GM23338 (cell line): ENCODE measurements around the gene MAPT. TPM values are rescaled to one million over a fixed set of nuclear protein-coding genes. Genes with fewer than 3 reads are reported as not detected.

Experiments used
- ATAC-seq: fragments of 200-7000 bp; cut with Tn5 transposase; 3 replicates; pipeline ENCODE4 v1.9.1; 2020
- DNase-seq: peaks from one replicate; pipeline ENCODE4 v3.0.0-alpha.2; 2015; ENCODE audit warnings: low spot score
- H2AFZ ChIP-seq: fragments of 200-600 bp; sonication (generic); 2 replicates; pipeline ENCODE4 v1.8.0; 2016; ENCODE audit warnings: antibody characterized with exemption, mild to moderate bottlenecking, moderate library complexity
- H3F3A ChIP-seq: fragments of 200-600 bp; sonication (generic); replicated peaks from 2 replicates; pipeline ENCODE4 v1.8.0; 2017; ENCODE audit warnings: antibody characterized with exemption, mixed run types, low read depth
- H3K27ac ChIP-seq: fragments of 200-600 bp; sonication (generic); 2 replicates; pipeline ENCODE4 v1.6.1; 2016; ENCODE audit warnings: low read depth
- H3K27me3 ChIP-seq: fragments of 200-600 bp; sonication (generic); 2 replicates; pipeline ENCODE4 v1.8.0; 2016; ENCODE audit warnings: mild to moderate bottlenecking, mixed run types, moderate library complexity; ENCODE audit not compliant: insufficient read depth
- H3K36me3 ChIP-seq: fragments of 200-600 bp; sonication (generic); 2 replicates; pipeline ENCODE4 v1.8.0; 2016; ENCODE audit warnings: mild to moderate bottlenecking; ENCODE audit not compliant: insufficient read depth
- H3K4me1 ChIP-seq: fragments of 200-600 bp; sonication (generic); 2 replicates; pipeline ENCODE4 v1.8.0; 2016; ENCODE audit warnings: mild to moderate bottlenecking, moderate library complexity; ENCODE audit not compliant: insufficient read depth
- H3K4me2 ChIP-seq: fragments of 200-600 bp; sonication (generic); 2 replicates; pipeline ENCODE4 v1.7.1; 2017; ENCODE audit warnings: mixed run types
- H3K4me3 ChIP-seq: fragments of 200-600 bp; sonication (generic); 2 replicates; pipeline ENCODE4 v1.6.1; 2016; ENCODE audit warnings: mixed run types
- H3K79me2 ChIP-seq: fragments of 200-600 bp; sonication (generic); replicated peaks from 2 replicates; pipeline ENCODE4 v1.8.0; 2017; ENCODE audit warnings: mild to moderate bottlenecking; ENCODE audit not compliant: insufficient read depth
- H3K9me2 ChIP-seq: fragments of 200-600 bp; sonication (generic); 2 replicates; pipeline ENCODE4 v1.8.0; 2017; ENCODE audit not compliant: insufficient read depth
- H4K20me1 ChIP-seq: fragments of 200-600 bp; sonication (generic); replicated peaks from 2 replicates; pipeline ENCODE4 v1.8.0; 2017; ENCODE audit warnings: mild to moderate bottlenecking; ENCODE audit not compliant: insufficient read depth
- H3K27ac Mint-ChIP-seq: 2 replicates; pipeline ENCODE4 v1.8.0; 2020; ENCODE audit warnings: inconsistent platforms, mild to moderate bottlenecking, moderate library complexity, mixed read lengths
- H3K27me3 Mint-ChIP-seq: 3 replicates; pipeline ENCODE4 v1.8.0; 2022; ENCODE audit warnings: low read depth, mild to moderate bottlenecking, moderate library complexity, mixed read lengths, inconsistent platforms; ENCODE audit not compliant: insufficient read depth, poor library complexity
- H3K36me3 Mint-ChIP-seq: 3 replicates; pipeline ENCODE4 v1.8.0; 2021; ENCODE audit warnings: low read depth, mild to moderate bottlenecking, inconsistent platforms, moderate library complexity, mixed read lengths
- H3K4me1 Mint-ChIP-seq: 3 replicates; pipeline ENCODE4 v1.8.0; 2020; ENCODE audit warnings: mild to moderate bottlenecking, inconsistent platforms, mixed read lengths
- H3K4me3 Mint-ChIP-seq: 3 replicates; pipeline ENCODE4 v1.8.0; 2021; ENCODE audit warnings: moderate library complexity, mild to moderate bottlenecking, inconsistent platforms, mixed read lengths
- H3K9me3 Mint-ChIP-seq: 3 replicates; pipeline ENCODE4 v1.8.0; 2020; ENCODE audit warnings: moderate library complexity, mild to moderate bottlenecking, inconsistent platforms, mixed read lengths
- CREB1 ChIP-seq: fragments of 250-450 bp; sonication (Bioruptor Pico); IDR thresholded peaks from 2 replicates; pipeline ENCODE4 v1.5.0; 2020; ENCODE audit warnings: low read depth, mild to moderate bottlenecking, moderate library complexity
- EZH2 ChIP-seq: fragments of 200-600 bp; sonication (generic); IDR thresholded peaks from one replicate; pipeline ENCODE4 v1.8.0; 2017; ENCODE audit warnings: antibody characterized with exemption, mild to moderate bottlenecking, low read depth; ENCODE audit not compliant: unreplicated experiment
- EZH2phosphoT487 ChIP-seq: fragments of 200-600 bp; sonication (generic); IDR thresholded peaks from one replicate; pipeline ENCODE4 v1.8.1; 2018; ENCODE audit warnings: antibody characterized with exemption; ENCODE audit not compliant: unreplicated experiment
- JUNB ChIP-seq: IDR thresholded peaks from one replicate; pipeline ENCODE4 v1.6.1; 2016; ENCODE audit warnings: antibody characterized with exemption; ENCODE audit not compliant: unreplicated experiment
- NANOG ChIP-seq: IDR thresholded peaks from 2 replicates; pipeline ENCODE4 v1.6.1; 2016; ENCODE audit warnings: antibody characterized with exemption, borderline replicate concordance
- STAT1 ChIP-seq: IDR thresholded peaks from one replicate; pipeline ENCODE4 v1.6.1; 2016; ENCODE audit warnings: antibody characterized with exemption; ENCODE audit not compliant: unreplicated experiment
- ZNF331 ChIP-seq: fragments of 250-450 bp; sonication (Bioruptor Pico); IDR thresholded peaks from 2 replicates; pipeline ENCODE4 v1.5.0; 2020; ENCODE audit warnings: low read depth, mild to moderate bottlenecking, moderate library complexity
- polyA plus RNA-seq: library from polyadenylated mRNA; unstranded; fragments of >200 nt; fragmentation: Nextera tagmentation; extraction: Ambion mirVana; gene quantifications from 2 replicates; pipeline ENCODE4 v1.2.1, GENCODE V29; 2016
- total RNA-seq: library from RNA; depleted of rRNA; stranded (reverse); fragments of >200 nt; shearing (Covaris generic); gene quantifications from 2 replicates; pipeline ENCODE4 v1.2.3, GENCODE V29; 2014
- TF ChIP-seq, protein P1 (sequence below): IDR thresholded peaks from 2 replicates; pipeline ENCODE4 v1.6.1; 2016; ENCODE audit warnings: antibody characterized with exemption
- TF ChIP-seq, protein P2 (sequence below): IDR thresholded peaks from one replicate; pipeline ENCODE4 v1.6.1; 2018; ENCODE audit warnings: antibody characterized with exemption; ENCODE audit not compliant: unreplicated experiment
- TF ChIP-seq, protein P3 (sequence below): fragments of 250-450 bp; sonication (Bioruptor Pico); IDR thresholded peaks from 2 replicates; pipeline ENCODE4 v1.5.0; 2020; ENCODE audit warnings: mild to moderate bottlenecking, moderate library complexity

The MAPT gene
- total and polyA plus RNA-seq, 2 experiments from 2014 or later = 1.1 to 2.1 TPM

DNA sequence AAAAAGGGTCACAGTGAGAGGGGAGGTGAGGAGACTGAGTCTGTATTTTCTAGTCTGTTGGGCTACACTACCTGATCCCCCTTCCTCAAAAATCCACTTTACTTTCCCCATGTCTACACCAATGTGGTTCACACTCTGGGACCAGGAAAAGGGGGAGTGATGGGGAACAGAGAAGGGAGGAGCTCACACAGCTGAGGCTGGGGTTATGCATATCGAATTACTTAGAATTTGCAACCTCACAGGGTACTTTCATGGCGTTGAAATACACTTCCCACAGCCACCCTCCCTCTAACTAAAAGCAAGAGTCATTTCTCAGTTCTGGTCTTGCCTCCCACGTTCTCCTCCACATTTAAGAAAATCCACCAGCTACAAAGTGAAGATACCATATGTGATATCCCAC, 14.1 kb downstream of the MAPT start (continued):
- TF ChIP-seq, protein P1, sequence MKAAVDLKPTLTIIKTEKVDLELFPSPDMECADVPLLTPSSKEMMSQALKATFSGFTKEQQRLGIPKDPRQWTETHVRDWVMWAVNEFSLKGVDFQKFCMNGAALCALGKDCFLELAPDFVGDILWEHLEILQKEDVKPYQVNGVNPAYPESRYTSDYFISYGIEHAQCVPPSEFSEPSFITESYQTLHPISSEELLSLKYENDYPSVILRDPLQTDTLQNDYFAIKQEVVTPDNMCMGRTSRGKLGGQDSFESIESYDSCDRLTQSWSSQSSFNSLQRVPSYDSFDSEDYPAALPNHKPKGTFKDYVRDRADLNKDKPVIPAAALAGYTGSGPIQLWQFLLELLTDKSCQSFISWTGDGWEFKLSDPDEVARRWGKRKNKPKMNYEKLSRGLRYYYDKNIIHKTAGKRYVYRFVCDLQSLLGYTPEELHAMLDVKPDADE = no peak
- TF ChIP-seq NANOG = no peak
- TF ChIP-seq STAT1 = no peak
- no peak for TF ChIP-seq CREB1 (CRISPR knock-in tag)
- no peak for TF ChIP-seq JUNB
- TF ChIP-seq, protein P2, sequence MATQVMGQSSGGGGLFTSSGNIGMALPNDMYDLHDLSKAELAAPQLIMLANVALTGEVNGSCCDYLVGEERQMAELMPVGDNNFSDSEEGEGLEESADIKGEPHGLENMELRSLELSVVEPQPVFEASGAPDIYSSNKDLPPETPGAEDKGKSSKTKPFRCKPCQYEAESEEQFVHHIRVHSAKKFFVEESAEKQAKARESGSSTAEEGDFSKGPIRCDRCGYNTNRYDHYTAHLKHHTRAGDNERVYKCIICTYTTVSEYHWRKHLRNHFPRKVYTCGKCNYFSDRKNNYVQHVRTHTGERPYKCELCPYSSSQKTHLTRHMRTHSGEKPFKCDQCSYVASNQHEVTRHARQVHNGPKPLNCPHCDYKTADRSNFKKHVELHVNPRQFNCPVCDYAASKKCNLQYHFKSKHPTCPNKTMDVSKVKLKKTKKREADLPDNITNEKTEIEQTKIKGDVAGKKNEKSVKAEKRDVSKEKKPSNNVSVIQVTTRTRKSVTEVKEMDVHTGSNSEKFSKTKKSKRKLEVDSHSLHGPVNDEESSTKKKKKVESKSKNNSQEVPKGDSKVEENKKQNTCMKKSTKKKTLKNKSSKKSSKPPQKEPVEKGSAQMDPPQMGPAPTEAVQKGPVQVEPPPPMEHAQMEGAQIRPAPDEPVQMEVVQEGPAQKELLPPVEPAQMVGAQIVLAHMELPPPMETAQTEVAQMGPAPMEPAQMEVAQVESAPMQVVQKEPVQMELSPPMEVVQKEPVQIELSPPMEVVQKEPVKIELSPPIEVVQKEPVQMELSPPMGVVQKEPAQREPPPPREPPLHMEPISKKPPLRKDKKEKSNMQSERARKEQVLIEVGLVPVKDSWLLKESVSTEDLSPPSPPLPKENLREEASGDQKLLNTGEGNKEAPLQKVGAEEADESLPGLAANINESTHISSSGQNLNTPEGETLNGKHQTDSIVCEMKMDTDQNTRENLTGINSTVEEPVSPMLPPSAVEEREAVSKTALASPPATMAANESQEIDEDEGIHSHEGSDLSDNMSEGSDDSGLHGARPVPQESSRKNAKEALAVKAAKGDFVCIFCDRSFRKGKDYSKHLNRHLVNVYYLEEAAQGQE = no peak

GRCh38 chr17:45908935-45909334, 14.6 kb downstream of the MAPT start:
- no peak overlapping the region for H3K4me3 ChIP-seq
- no peak overlapping the region for H3K27ac ChIP-seq
- DNase-seq (no peak), ATAC-seq (no peak)
- no peaks in the 10 kb centered on the region for H3K79me2 ChIP-seq
- H3K4me3 Mint-ChIP-seq = no peak overlapping the region
- peaks cover 4% of the 10 kb centered on the region; the same call in 2 of the 3 replicates for H3K36me3 Mint-ChIP-seq
- H3F3A ChIP-seq = no peaks in the 10 kb centered on the region
- peaks cover 6% of the 10 kb centered on the region for H3K27me3 Mint-ChIP-seq
- no peaks in the 10 kb centered on the region for H3K9me2 ChIP-seq
- no peaks in the 10 kb centered on the region for H4K20me1 ChIP-seq
- no peaks in the 10 kb centered on the region for H3K27me3 ChIP-seq
- H2AFZ ChIP-seq = no peak overlapping the region
- H3K4me1 ChIP-seq = peaks cover 30% of the 10 kb centered on the region
- H3K4me1 Mint-ChIP-seq = peaks cover 27% of the 10 kb centered on the region
- no peak overlapping the region for H3K27ac Mint-ChIP-seq
- H3K4me2 ChIP-seq = 0 out of 2 replicates have a peak overlapping the region, but pooled peaks have one; percentile 3
- peaks cover 13% of the 10 kb centered on the region for H3K9me3 Mint-ChIP-seq
- no peaks in the 10 kb centered on the region for H3K36me3 ChIP-seq
- TF ChIP-seq EZH2phosphoT487 = no peak
- no peak for TF ChIP-seq STAT1
- no peak for TF ChIP-seq ZNF331 (CRISPR knock-in tag)
- TF ChIP-seq, protein P3, sequence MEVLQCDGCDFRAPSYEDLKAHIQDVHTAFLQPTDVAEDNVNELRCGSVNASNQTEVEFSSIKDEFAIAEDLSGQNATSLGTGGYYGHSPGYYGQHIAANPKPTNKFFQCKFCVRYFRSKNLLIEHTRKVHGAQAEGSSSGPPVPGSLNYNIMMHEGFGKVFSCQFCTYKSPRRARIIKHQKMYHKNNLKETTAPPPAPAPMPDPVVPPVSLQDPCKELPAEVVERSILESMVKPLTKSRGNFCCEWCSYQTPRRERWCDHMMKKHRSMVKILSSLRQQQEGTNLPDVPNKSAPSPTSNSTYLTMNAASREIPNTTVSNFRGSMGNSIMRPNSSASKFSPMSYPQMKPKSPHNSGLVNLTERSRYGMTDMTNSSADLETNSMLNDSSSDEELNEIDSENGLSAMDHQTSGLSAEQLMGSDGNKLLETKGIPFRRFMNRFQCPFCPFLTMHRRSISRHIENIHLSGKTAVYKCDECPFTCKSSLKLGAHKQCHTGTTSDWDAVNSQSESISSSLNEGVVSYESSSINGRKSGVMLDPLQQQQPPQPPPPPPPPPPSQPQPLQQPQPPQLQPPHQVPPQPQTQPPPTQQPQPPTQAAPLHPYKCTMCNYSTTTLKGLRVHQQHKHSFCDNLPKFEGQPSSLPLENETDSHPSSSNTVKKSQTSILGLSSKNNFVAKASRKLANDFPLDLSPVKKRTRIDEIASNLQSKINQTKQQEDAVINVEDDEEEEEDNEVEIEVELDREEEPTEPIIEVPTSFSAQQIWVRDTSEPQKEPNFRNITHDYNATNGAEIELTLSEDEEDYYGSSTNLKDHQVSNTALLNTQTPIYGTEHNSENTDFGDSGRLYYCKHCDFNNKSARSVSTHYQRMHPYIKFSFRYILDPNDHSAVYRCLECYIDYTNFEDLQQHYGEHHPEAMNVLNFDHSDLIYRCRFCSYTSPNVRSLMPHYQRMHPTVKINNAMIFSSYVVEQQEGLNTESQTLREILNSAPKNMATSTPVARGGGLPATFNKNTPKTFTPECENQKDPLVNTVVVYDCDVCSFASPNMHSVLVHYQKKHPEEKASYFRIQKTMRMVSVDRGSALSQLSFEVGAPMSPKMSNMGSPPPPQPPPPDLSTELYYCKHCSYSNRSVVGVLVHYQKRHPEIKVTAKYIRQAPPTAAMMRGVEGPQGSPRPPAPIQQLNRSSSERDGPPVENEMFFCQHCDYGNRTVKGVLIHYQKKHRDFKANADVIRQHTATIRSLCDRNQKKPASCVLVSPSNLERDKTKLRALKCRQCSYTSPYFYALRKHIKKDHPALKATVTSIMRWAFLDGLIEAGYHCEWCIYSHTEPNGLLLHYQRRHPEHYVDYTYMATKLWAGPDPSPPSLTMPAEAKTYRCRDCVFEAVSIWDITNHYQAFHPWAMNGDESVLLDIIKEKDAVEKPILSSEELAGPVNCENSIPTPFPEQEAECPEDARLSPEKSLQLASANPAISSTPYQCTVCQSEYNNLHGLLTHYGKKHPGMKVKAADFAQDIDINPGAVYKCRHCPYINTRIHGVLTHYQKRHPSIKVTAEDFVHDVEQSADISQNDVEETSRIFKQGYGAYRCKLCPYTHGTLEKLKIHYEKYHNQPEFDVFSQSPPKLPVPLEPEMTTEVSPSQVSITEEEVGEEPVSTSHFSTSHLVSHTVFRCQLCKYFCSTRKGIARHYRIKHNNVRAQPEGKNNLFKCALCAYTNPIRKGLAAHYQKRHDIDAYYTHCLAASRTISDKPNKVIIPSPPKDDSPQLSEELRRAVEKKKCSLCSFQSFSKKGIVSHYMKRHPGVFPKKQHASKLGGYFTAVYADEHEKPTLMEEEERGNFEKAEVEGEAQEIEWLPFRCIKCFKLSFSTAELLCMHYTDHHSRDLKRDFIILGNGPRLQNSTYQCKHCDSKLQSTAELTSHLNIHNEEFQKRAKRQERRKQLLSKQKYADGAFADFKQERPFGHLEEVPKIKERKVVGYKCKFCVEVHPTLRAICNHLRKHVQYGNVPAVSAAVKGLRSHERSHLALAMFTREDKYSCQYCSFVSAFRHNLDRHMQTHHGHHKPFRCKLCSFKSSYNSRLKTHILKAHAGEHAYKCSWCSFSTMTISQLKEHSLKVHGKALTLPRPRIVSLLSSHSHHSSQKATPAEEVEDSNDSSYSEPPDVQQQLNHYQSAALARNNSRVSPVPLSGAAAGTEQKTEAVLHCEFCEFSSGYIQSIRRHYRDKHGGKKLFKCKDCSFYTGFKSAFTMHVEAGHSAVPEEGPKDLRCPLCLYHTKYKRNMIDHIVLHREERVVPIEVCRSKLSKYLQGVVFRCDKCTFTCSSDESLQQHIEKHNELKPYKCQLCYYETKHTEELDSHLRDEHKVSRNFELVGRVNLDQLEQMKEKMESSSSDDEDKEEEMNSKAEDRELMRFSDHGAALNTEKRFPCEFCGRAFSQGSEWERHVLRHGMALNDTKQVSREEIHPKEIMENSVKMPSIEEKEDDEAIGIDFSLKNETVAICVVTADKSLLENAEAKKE (CRISPR knock-in tag) = no peak
- TF ChIP-seq NANOG = no peak
- TF ChIP-seq, protein P2 = no peak
- no peak for TF ChIP-seq EZH2
- TF ChIP-seq CREB1 (CRISPR knock-in tag) = no peak
